Measurements from ENCODE around the gene FRA10AC1.

The FRA10AC1 gene, protein sequence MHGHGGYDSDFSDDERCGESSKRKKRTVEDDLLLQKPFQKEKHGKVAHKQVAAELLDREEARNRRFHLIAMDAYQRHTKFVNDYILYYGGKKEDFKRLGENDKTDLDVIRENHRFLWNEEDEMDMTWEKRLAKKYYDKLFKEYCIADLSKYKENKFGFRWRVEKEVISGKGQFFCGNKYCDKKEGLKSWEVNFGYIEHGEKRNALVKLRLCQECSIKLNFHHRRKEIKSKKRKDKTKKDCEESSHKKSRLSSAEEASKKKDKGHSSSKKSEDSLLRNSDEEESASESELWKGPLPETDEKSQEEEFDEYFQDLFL

DNA sequence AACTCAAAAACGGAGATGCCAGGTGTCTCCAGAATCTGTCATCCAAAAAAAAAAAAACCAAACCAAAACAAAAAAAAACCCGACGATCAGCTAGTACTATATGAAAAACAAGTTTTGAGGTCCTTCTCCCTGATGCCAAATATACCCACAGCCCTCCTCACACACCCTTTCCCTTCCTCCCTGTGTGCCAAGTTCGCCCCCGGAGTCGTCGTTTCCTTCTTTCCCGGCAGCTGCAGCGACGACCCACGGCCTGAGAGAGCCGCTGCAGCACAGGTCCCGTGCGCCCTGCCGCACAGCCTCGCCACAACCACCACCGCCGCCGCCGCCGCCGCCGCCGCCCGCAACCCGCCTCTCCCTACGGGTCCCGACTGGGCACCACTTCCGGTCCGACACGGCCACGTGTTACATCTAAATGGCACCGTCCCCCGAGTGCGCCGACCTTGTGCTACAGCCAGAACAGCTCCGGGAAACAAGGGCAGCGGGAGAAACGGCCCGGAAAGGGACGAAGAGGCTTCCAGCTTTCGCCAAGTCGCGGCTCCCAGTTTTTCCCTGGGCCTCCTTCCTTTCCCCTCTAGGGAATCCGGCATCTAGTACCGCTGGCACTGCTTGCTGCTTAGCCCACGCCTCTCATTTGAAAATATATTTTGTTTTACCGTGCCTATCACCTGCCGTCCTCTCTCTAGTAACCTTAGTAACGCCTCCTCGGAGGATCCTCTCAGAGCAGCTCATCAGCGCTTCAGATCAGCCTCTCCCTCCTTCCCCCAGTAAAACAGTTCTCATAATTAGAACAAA lies at the start of gene FRA10AC1:
Gene FRA10AC1 (minus strand): TSS at position 383 of the 792 bp plus-strand sequence. CDS start 2,486 bp downstream, outside the sequence.
- DNase-seq: peak; percentile 64

- DNase-seq: no peak
Measured at GRCh38 chr10:93751832-93752231, 49.4 kb upstream of the FRA10AC1 start.

DNA sequence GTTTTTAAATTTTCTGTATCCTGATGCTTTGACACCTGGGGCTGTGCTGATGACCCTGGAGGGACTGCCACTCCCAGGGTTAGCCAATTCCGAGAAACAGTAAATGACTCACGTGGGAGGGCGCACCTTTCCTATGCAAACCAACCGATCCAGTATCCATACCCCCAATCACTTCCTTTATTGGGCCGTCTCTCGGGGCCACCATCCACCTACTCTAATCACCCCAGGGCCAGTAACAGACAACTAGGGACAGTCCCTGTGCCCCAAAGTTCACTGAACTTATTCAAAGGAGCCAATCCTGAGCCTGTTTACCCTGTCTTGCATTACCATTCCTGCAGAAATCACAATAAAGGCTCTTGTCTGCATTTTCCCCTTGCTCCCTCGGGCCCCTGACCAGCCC lies 48.7 kb upstream of the FRA10AC1 start:
- no peak for DNase-seq

- DNase-seq: peak; percentile 62
Measured at GRCh38 chr10:93749218-93749799, 46.9 kb upstream of the FRA10AC1 start.

DNA sequence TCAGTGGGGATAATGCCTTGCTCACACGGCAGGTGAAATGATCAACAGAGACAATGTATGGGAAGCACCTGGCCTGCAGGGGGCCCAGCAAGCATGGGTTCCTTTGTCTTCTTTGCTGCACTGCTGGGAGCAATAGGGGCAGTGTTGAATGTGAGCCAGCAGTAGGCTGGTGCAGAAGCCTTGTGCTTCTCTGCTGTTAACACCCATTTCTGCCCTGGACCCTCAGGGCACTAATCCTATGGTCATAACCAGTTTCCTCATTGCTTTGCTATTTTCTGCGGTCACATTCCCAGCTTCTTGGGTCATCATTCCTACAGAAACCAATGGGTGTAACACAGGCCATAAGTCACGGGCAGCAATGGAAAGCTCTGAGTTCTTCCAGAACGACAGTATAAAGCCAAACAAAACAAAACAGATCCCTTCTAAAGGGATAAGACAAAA lies 44.5 kb upstream of the FRA10AC1 start:
- DNase-seq: no peak

DNA sequence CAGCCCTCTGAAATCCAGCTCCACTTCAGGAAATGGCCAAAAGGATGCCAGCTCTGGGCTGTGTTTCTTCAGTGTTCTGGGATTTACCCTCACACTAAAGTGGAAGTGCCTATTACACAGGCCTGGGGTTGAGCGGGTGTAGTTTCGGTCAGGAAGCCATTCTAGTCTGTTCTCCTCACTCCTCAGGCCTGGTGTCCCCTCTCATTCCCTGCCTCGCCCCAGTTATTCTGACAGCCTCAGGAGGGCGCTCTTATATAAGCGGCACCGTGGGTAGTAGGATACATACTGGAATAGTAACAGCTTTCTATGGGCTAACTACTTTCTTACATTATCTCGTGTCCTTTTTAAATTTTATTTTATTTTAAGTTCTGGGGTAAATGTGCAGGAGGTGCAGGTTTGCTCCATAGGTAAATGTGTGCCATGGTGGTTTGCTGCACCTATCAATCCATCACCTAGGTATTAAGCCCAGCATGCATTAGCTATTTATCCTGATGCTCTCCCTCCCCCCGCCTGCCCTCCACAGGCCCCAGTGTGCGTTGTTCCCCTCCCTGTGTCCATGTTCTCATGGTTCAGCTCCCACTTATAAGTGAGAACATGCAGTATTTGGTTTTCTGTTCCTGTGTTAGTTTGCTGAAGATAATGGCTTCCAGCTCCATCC lies 43.1 kb upstream of the FRA10AC1 start:
- no peak for DNase-seq

DNA sequence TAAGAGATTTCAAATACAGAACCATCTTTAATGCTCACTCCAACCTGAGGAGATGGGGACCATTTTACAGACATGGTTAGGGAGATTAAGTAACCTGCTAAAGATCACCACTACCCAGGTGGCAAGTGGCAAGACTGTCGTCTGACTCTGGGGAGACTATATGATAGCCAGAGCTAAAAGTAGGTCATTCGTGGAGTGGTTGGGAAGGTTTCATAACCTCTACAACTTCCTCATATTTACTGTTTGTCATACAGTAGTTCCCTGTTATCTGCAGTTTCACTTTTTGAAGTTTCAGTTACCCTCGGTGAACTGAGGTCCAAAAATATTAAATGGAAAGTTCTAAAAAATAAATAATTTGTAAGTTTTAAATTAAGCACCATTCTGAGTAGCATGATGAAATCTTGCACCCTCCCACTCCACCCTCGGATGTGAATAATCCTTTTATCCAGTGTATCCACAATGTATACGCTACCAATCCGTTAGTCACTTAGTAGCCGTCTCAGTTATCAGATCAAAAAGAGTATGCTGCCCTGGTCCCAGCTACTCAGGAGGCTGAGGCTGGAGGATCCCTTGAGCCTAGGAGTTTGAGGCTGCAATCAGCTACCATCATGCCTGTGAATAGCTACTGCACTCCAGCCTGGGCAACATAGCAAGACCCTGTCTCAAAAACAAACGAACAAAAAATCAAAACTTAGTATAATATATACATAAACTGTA lies 40.4 kb upstream of the FRA10AC1 start:
- DNase-seq: no peak

DNA sequence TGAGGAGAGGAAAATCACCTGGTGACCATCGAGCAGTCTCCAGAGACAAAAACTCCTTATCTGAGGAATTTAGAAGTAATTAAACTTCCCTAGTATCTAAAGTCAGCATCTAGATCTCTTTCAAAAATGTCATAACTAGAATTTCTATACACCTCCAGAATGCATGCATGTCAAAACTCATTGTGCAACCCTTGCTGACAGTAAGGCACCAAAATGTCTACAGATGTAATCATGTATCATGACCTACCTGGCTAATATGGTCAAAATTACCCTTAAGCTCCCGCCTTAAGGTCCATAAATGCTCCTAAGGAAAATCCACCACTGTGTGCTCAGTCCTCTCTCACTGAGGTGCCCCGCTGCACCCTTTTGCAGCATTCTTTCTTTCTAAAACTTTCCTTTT lies 39.0 kb upstream of the FRA10AC1 start:
- no peak for DNase-seq

DNA sequence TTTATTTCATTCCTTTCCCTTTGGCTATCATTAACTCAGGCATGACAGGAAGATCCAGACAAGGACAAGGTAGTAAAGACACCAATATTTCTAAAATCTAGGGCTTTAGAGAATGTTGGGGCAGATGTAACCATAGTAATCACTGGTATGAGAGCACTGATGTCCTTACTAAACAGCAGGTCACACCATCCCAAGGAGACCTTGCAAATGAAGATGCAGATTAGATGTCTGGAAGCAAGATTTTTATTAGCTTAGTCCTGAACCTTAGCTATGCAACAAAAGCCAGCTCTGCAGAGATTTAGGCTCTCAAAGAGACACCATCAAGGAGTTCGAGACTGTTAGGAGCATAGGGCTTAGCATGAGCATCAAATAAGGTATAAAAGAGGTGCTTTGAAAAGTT lies 23.6 kb upstream of the FRA10AC1 start:
- no peak for DNase-seq

DNA sequence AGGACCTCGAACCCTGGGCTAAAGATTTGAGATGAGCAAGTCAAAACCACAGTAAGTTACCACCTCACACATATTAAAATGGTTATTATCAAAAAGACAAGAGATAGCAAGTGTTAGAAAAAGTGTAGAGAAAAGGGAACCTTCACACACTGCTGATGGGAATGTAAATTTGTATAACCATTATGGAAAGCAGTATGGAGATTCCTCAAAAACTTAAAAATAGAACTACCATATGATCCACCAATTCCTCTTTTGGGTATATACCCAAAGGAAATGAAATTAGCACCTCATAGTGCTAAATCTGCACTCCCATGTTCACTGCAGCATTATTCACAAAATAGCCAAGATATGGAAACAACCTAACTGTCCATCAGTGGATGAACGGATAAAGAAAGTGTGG lies 20.8 kb upstream of the FRA10AC1 start:
- no peak for DNase-seq

- DNase-seq: no peak
Measured at GRCh38 chr10:93722550-93722949, 20.2 kb upstream of the FRA10AC1 start.

DNA sequence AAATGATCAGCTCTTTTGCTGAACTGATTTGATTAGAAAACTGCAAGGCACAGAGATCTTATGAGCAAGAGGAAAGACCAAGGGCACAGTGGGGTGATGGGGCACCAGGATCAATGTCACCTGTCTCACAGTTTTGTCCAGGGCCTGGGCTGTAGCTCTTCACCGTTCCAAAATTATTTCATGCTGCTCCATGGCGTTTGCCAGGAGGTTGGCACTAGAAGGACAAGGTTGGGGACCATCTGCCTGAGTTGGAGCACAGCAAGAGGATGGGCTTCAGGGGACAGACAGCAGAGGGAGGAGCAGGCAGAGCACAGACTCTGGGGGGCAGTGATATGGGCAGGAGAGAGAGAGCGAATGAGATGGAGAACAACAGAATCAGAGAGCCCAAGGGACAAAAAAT lies 17.5 kb upstream of the FRA10AC1 start:
- no peak for DNase-seq

- no peak for DNase-seq
Measured at GRCh38 chr10:93718937-93719725, 16.7 kb upstream of the FRA10AC1 start.

GRCh38 chr10:93716766-93717165 lies 14.4 kb upstream of the FRA10AC1 start:
- no peak for DNase-seq

DNA sequence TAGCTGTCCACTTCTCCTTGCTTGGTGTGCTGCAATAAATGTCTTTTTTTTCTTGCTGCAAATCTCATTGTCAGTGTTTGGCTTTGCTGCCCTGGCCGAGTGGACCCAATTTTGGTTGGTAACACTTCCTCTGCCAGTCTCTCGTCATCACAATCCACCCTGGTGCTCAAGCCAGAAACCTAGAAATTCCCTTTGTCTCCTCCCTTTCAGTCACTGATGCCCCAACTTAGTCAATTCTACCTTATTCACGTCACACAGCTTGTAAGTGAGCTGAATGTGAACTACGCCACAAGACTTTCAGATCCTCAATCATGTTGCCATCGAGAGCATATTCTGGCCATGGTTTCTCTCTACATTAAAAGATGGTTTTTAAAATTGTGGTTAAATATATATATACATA lies 13.0 kb upstream of the FRA10AC1 start:
- DNase-seq: no peak

- no peak for DNase-seq
Measured at GRCh38 chr10:93712593-93712992, 10.2 kb upstream of the FRA10AC1 start.

GRCh38 chr10:93711891-93712290 lies 9.5 kb upstream of the FRA10AC1 start:
- no peak for DNase-seq

GRCh38 chr10:93710333-93710909 lies 8.0 kb upstream of the FRA10AC1 start:
- DNase-seq: peak; percentile 37

GRCh38 chr10:93707623-93708022 lies 5.2 kb upstream of the FRA10AC1 start:
- DNase-seq: no peak

DNA sequence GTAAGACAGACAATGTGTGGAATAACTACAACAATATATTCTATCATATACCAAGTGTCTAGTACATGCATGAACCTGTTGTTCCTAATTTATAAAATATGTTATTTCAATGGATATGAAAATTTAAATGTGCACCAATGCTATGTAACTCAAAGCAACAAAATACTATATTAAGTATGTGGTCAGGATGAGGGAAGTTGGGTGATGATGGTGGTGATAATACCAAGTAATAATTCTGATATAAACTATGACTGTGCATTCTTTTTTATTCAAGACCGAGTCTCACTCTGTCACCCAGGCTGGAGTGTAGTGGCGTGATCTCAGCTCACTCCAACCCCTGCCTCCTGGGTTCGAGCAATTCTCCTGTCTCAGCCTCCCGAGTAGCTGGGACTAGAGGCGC lies 2.1 kb upstream of the FRA10AC1 start:
- DNase-seq: no peak

- no peak for DNase-seq
Measured at GRCh38 chr10:93703841-93704240, 1.4 kb upstream of the FRA10AC1 start.

All from NCI-H2029 (cell line).